ENCODE measurements around the gene NPAS2.

Gene NPAS2

GRCh38 chr2:101041413-101041812 is 221.5 kb downstream of the NPAS2 start:
- H3K4me3 ChIP-seq (ENCODE audit: low read depth, low read length): no peak overlapping the region
- TF ChIP-seq CTCF (IDR thresholded peaks at IDR 0.05; ENCODE audit: low read depth, low read length, missing control alignments): no peak
- no peak for DNase-seq (ENCODE audit: low read depth)

GRCh38 chr2:101045330-101045729 is 225.4 kb downstream of the NPAS2 start:
- no peak overlapping the region for H3K4me3 ChIP-seq (ENCODE audit: low read depth, low read length)
- TF ChIP-seq CTCF (IDR thresholded peaks at IDR 0.05; ENCODE audit: low read depth, low read length, missing control alignments): no peak
- no peak for DNase-seq (ENCODE audit: low read depth)
